Transverse colon (tissue), 4 donors: ENCODE measurements around the gene SH3PXD2B.

ENCODE experiments used
- CTCF ChIP-seq, 5 experiments: fragments of 200-600 bp in 3 of 5; fragments of 450-650 bp in 2 of 5; sonication (generic) in 3 of 5; IDR thresholded peaks; 1 replicate in 2 of 5; 2 replicates in 3 of 5; pipeline ENCODE4 v1.5.1; 2016 to 2017; ENCODE audit warnings: antibody characterized with exemption in 5 of 5, inconsistent platforms in 3 of 5, mild to moderate bottlenecking in 2 of 5, moderate library complexity in 1 of 5
- EP300 ChIP-seq: sonication (generic); formaldehyde crosslinking; IDR thresholded peaks from one replicate; pipeline ENCODE4 v1.6.1; 2017; ENCODE audit warnings: antibody characterized with exemption, low read depth
- POLR2A ChIP-seq: fragments of 450-650 bp; IDR thresholded peaks from one replicate; pipeline ENCODE4 v1.6.1; 2016; ENCODE audit warnings: antibody characterized with exemption, mild to moderate bottlenecking, moderate library complexity
- POLR2AphosphoS5 ChIP-seq, 3 donors: sonication (generic); formaldehyde crosslinking; IDR thresholded peaks; one replicate each; pipeline ENCODE4 v1.6.1; 2016; ENCODE audit warnings: antibody characterized with exemption in 3 of 3

GRCh38 chr5:172293745-172294342 lies 160.5 kb downstream of the SH3PXD2B start:
- TF ChIP-seq CTCF (IDR thresholded peaks at IDR 0.05) (no peak), POLR2AphosphoS5 (IDR thresholded peaks at IDR 0.05) (no peak), POLR2A (no peak), EP300 (no peak)
